OCI-LY7 (cell line): Measurements from ENCODE around the gene SLC48A1. TPM values are rescaled to one million over a fixed set of nuclear protein-coding genes. Genes with fewer than 3 reads are reported as not detected.

Experiments
- BruUV-seq: library from RNA; stranded (reverse); fragments of 400-500 nt; replicated peaks from 2 replicates; lab custom pipeline; 2021; lab: Mats Ljungman, UMichigan
- CTCF ChIA-PET: fragments of 300-600 bp; sonication (Branson Sonifier 250); formaldehyde crosslinking; loops from one replicate; lab custom pipeline; 2022; ENCODE audit warnings: antibody characterized with exemption; ENCODE audit not compliant: unreplicated experiment; lab: Charles Lee
- POLR2A ChIA-PET: fragments of 300-600 bp; sonication (Branson Sonifier 250); formaldehyde crosslinking; loops from one replicate; lab custom pipeline; 2022; ENCODE audit warnings: antibody characterized with exemption; lab: Charles Lee
- DNase-seq: peaks from one replicate; pipeline ENCODE4 v3.0.0-alpha.2; 2015; ENCODE audit warnings: low spot score
- H2AFZ ChIP-seq: fragments of 200-600 bp; sonication (generic), shearing (Covaris generic); 2 replicates; pipeline ENCODE4 v1.6.1; 2014; ENCODE audit warnings: mild to moderate bottlenecking, antibody characterized with exemption, low read length, moderate library complexity
- H3K27ac ChIP-seq: fragments of 200-600 bp; sonication (generic); 2 replicates; pipeline ENCODE4 v1.5.1; 2014; ENCODE audit warnings: mixed run types, low read depth, mild to moderate bottlenecking, moderate library complexity, low read length, inconsistent platforms; ENCODE audit not compliant: poor library complexity, severe bottlenecking
- H3K36me3 ChIP-seq: fragments of 200-600 bp; sonication (generic); 2 replicates; pipeline ENCODE4 v1.6.1; 2014; ENCODE audit warnings: mild to moderate bottlenecking, antibody characterized with exemption, low read length, moderate library complexity, mixed read lengths; ENCODE audit not compliant: insufficient read depth
- H3K4me1 ChIP-seq: fragments of 200-600 bp; sonication (generic); 2 replicates; pipeline ENCODE4 v1.5.1; 2014; ENCODE audit warnings: mild to moderate bottlenecking, low read length; ENCODE audit not compliant: insufficient read depth, poor library complexity, severe bottlenecking
- H3K4me2 ChIP-seq: fragments of 200-600 bp; sonication (generic); 2 replicates; pipeline ENCODE4 v1.6.1; 2014; ENCODE audit warnings: mild to moderate bottlenecking, low read length
- H3K4me3 ChIP-seq: fragments of 200-600 bp; sonication (generic); 2 replicates; pipeline ENCODE4 v1.5.1; 2014; ENCODE audit warnings: mild to moderate bottlenecking, low read depth, low read length; ENCODE audit not compliant: poor library complexity, severe bottlenecking
- H3K79me2 ChIP-seq: fragments of 200-600 bp; sonication (generic); 2 replicates; pipeline ENCODE4 v1.6.1; 2016; ENCODE audit warnings: low read depth, mild to moderate bottlenecking, low read length, moderate library complexity, mixed read lengths; ENCODE audit not compliant: insufficient read depth
- H3K9me2 ChIP-seq: fragments of 200-600 bp; sonication (generic); 2 replicates; pipeline ENCODE4 v1.6.1; 2016; ENCODE audit warnings: mild to moderate bottlenecking, low read length, mixed read lengths; ENCODE audit not compliant: insufficient read depth
- H3K9me3 ChIP-seq: fragments of 200-600 bp; sonication (generic); 2 replicates; pipeline ENCODE4 v1.6.1; 2014; ENCODE audit warnings: mild to moderate bottlenecking, mixed run types, low read length, mixed read lengths
- H4K20me1 ChIP-seq: fragments of 200-600 bp; sonication (generic); 2 replicates; pipeline ENCODE4 v1.6.1; 2014; ENCODE audit warnings: mild to moderate bottlenecking, antibody characterized with exemption, low read length, moderate library complexity, mixed read lengths; ENCODE audit not compliant: insufficient read depth
- EZH2phosphoT487 ChIP-seq: fragments of 200-600 bp; sonication (generic); IDR thresholded peaks from 2 replicates; pipeline ENCODE4 v1.6.1; 2018; ENCODE audit warnings: low read depth, borderline replicate concordance, mild to moderate bottlenecking, mixed run types, antibody characterized with exemption, low read length, moderate library complexity, mixed read lengths
- intact Hi-C: fragments of 100-400 bp; cut with micrococcal nuclease; formaldehyde crosslinking; loops from one replicate; pipeline ENCODE4 v1.10.0; 2022; ENCODE audit not compliant: unreplicated experiment
- total RNA-seq, 2 experiments: library from RNA; depleted of rRNA in 1 of 2; stranded (reverse); fragments of >200 nt in 1 of 2; shearing (Covaris generic) in 1 of 2; gene quantifications; 2 replicates each; pipeline ENCODE4 v1.2.3, GENCODE V29; 2014 to 2022
- TF ChIP-seq, protein P1 (sequence below): fragments of 200-600 bp; sonication (generic); conservative IDR thresholded peaks from 2 replicates; pipeline ENCODE4 v1.5.1; 2014; ENCODE audit warnings: mild to moderate bottlenecking, antibody characterized with exemption, low read length, moderate library complexity, mixed read lengths

SLC48A1 gene
- total RNA-seq, 2 experiments from 2014 or later, result 9.6 to 12.0 TPM

DNA sequence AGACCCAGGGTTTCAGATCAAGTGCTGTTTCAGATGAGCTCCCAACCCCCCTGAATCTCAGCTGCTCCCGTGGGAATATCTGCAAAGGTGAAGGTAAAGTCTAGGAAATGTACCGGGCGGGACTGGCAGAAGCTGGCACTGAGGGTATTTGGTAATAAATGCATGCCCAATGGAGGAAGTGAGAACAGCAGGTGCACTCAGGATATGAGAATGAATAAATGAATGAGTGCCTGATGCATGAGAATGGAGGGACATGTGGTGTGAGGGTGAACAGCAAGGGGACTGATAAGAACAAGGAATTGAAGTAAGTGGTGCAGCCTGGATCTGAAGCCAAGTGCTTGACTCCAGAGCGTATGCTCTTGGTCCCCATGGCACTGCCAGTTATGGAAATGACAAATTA is 25.9 kb upstream of the SLC48A1 start:
- no peaks in the 10 kb centered on the region for H3K9me2 ChIP-seq
- peaks cover 38% of the 10 kb centered on the region for H3K4me1 ChIP-seq
- H3K79me2 ChIP-seq, result no peaks in the 10 kb centered on the region
- peak overlapping the region; percentile 10 for H3K4me3 ChIP-seq
- TF ChIP-seq, protein P1, sequence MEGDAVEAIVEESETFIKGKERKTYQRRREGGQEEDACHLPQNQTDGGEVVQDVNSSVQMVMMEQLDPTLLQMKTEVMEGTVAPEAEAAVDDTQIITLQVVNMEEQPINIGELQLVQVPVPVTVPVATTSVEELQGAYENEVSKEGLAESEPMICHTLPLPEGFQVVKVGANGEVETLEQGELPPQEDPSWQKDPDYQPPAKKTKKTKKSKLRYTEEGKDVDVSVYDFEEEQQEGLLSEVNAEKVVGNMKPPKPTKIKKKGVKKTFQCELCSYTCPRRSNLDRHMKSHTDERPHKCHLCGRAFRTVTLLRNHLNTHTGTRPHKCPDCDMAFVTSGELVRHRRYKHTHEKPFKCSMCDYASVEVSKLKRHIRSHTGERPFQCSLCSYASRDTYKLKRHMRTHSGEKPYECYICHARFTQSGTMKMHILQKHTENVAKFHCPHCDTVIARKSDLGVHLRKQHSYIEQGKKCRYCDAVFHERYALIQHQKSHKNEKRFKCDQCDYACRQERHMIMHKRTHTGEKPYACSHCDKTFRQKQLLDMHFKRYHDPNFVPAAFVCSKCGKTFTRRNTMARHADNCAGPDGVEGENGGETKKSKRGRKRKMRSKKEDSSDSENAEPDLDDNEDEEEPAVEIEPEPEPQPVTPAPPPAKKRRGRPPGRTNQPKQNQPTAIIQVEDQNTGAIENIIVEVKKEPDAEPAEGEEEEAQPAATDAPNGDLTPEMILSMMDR, result no peak
- no peak for TF ChIP-seq EZH2phosphoT487
- no TSS peak for BruUV-seq
- intact Hi-C loops, result no loop called here
- H3K9me3 ChIP-seq, result no peaks in the 10 kb centered on the region
- no peaks in the 10 kb centered on the region for H4K20me1 ChIP-seq
- ChIA-PET POLR2A (interaction anchor here (0.7 to 1.8 kb wide), 4 partner anchors 10 to 23 kb away, joined by 3 to 6 read pairs (median 3); no protein-coding TSS in a partner anchor), CTCF (no interaction called here)
- H3K36me3 ChIP-seq, result no peaks in the 10 kb centered on the region
- H2AFZ ChIP-seq, result no peak overlapping the region
- H3K4me2 ChIP-seq, result peak overlapping the region; percentile 62
- peak; percentile 80 for DNase-seq
- H3K27ac ChIP-seq, result peak overlapping the region; percentile 9

DNA sequence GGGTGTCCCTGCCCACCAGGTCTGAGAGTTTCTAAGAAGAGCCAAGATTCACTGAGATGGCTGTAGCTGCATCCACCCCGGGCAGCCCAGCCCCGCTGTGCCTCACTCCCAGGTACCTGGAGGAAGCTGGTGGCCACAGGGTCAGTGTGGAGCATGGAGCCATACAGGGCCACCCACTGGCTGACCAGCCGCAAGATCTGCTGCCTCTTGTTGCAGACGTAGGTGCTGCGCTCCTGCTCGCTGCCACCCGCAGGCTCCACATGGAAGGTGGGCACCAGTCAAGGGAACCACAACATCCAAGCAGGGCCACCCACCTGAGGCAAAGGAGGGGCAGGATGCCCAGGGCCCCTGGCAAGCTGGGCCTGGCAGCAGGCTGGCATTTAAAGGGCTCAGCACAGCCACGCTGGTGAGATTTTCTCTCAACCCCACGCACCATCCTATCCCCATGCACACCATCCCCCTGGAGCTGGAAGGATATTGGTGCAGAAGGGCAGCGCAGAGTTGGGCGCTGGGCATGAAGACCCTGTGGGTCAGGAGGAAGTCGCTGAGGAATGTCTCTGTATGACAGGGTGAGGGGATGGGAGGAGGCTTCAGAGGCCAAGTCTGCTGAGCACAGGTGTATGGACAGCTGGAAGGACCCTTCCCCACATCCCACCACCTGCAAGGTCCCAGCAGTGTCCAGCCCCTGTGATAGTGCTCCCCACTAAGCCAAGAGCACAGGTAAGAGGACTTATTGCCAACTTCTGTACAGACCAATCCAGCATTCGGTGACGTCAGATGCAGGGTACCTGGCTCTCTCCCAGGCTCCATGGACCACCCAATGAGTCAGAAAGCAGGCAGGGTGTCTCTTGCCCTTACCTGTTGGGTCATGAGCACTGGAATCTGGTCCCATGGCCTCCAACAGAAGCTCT is 25.2 kb upstream of the SLC48A1 start:
- Histone ChIP-seq H3K79me2 (no peaks in the 10 kb centered on the region), H3K4me1 (peaks cover 38% of the 10 kb centered on the region), H2AFZ (no peak overlapping the region), H3K27ac (peak overlapping the region; percentile 8), H3K36me3 (no peaks in the 10 kb centered on the region), H3K9me2 (no peaks in the 10 kb centered on the region), H3K4me2 (peak overlapping the region; percentile 62), H3K4me3 (no peak overlapping the region), H4K20me1 (no peaks in the 10 kb centered on the region), H3K9me3 (no peaks in the 10 kb centered on the region)
- ChIA-PET POLR2A (interaction anchor here (0.7 to 1.8 kb wide), 5 partner anchors 10 to 40 kb away, joined by 3 to 6 read pairs (median 3); no protein-coding TSS in a partner anchor), CTCF (interaction anchor here (1.5 kb wide), 1 partner anchor 19 kb away, joined by 5 read pairs; no protein-coding TSS in a partner anchor)
- TF ChIP-seq, protein P1, result no peak
- TF ChIP-seq EZH2phosphoT487, result no peak
- intact Hi-C loops, result no loop called here
- DNase-seq, result no peak
- no TSS peak for BruUV-seq
